Hepatocyte (in vitro differentiated cells): Measurements from ENCODE around the gene MEIS3.
"Not testable (repeated sequence)": the region's sequence is repeated elsewhere in the genome, so short reads cannot be mapped to it uniquely, and the experiment has no call there.

Source experiments
- CTCF ChIP-seq: fragments of 200-600 bp; sonication (generic); IDR thresholded peaks from 2 replicates; pipeline ENCODE4 v1.5.1; 2016; ENCODE audit warnings: antibody characterized with exemption, mild to moderate bottlenecking; ENCODE audit not compliant: poor library complexity
- EZH2 ChIP-seq: fragments of 200-600 bp; sonication (generic); IDR thresholded peaks from 2 replicates; pipeline ENCODE4 v1.6.1; 2016; ENCODE audit warnings: antibody characterized with exemption, mild to moderate bottlenecking, borderline replicate concordance
- EZH2phosphoT487 ChIP-seq: fragments of 200-600 bp; sonication (generic); IDR thresholded peaks from one replicate; pipeline ENCODE4 v1.6.1; 2018; ENCODE audit warnings: antibody characterized with exemption, mild to moderate bottlenecking, low read depth, moderate library complexity; ENCODE audit not compliant: unreplicated experiment, severe bottlenecking

GRCh38 chr19:47411696-47412095, 7.6 kb downstream of the MEIS3 start:
- TF ChIP-seq CTCF, EZH2, EZH2phosphoT487: not testable (repeated sequence)
